HEK293T (cell line): ENCODE data around the gene S100Z.

ENCODE experiments used
- CTCF ChIA-PET: fragments of 350-600 bp; formaldehyde crosslinking; extraction: SDS; loops from one replicate; lab custom pipeline; 2021; ENCODE audit warnings: antibody characterized with exemption, inconsistent platforms; lab: Yijun Ruan, JAX
- POLR2A ChIA-PET: fragments of 350-600 bp; formaldehyde crosslinking; extraction: SDS; loops from one replicate; lab custom pipeline; 2020; ENCODE audit warnings: antibody characterized with exemption, inconsistent platforms; lab: Yijun Ruan, JAX
- DNase-seq: peaks from one replicate; pipeline ENCODE4 v3.0.0; 2012; ENCODE audit warnings: mixed read lengths; ENCODE audit errors: extremely low spot score
- ARNT ChIP-seq: fragments of 450-650 bp; IDR thresholded peaks from 2 replicates; pipeline ENCODE4 v1.6.1; 2017; ENCODE audit warnings: mild to moderate bottlenecking
- BHLHE40 ChIP-seq: fragments of 450-650 bp; IDR thresholded peaks from 2 replicates; pipeline ENCODE4 v1.6.1; 2016; ENCODE audit warnings: mild to moderate bottlenecking, moderate library complexity, borderline replicate concordance
- CTBP1 ChIP-seq: fragments of 450-650 bp; IDR thresholded peaks from 2 replicates; pipeline ENCODE4 v1.6.1; 2016; ENCODE audit warnings: borderline replicate concordance
- ELF4 ChIP-seq: fragments of 450-650 bp; IDR thresholded peaks from 2 replicates; pipeline ENCODE4 v1.6.1; 2017; ENCODE audit warnings: antibody characterized with exemption
- FOXA1 ChIP-seq: fragments of 450-650 bp; IDR thresholded peaks from 2 replicates; pipeline ENCODE4 v1.6.1; 2016; ENCODE audit warnings: mild to moderate bottlenecking
- FOXK2 ChIP-seq: fragments of 450-650 bp; IDR thresholded peaks from 2 replicates; pipeline ENCODE4 v1.6.1; 2016; ENCODE audit warnings: mild to moderate bottlenecking
- FOXM1 ChIP-seq: fragments of 450-650 bp; IDR thresholded peaks from 2 replicates; pipeline ENCODE4 v1.6.1; 2017; ENCODE audit warnings: mild to moderate bottlenecking, borderline replicate concordance
- HDGF ChIP-seq: fragments of 450-650 bp; IDR thresholded peaks from 2 replicates; pipeline ENCODE4 v1.6.1; 2017; ENCODE audit warnings: antibody characterized with exemption, borderline replicate concordance
- L3MBTL2 ChIP-seq: fragments of 450-650 bp; conservative IDR thresholded peaks from 2 replicates; pipeline ENCODE4 v1.6.1; 2016; ENCODE audit warnings: mild to moderate bottlenecking
- LEF1 ChIP-seq: fragments of 450-650 bp; IDR thresholded peaks from 2 replicates; pipeline ENCODE4 v1.6.1; 2017; ENCODE audit warnings: mild to moderate bottlenecking, borderline replicate concordance
- NFRKB ChIP-seq: fragments of 450-650 bp; IDR thresholded peaks from 2 replicates; pipeline ENCODE4 v1.6.1; 2016; ENCODE audit warnings: mild to moderate bottlenecking, moderate library complexity
- SP1 ChIP-seq: fragments of 450-650 bp; IDR thresholded peaks from 2 replicates; pipeline ENCODE4 v1.6.1; 2017
- SUZ12 ChIP-seq: fragments of 450-650 bp; IDR thresholded peaks from 2 replicates; pipeline ENCODE4 v1.6.1; 2016; ENCODE audit warnings: mild to moderate bottlenecking
- TARDBP ChIP-seq: fragments of 450-650 bp; IDR thresholded peaks from 2 replicates; pipeline ENCODE4 v1.6.1; 2016
- ZNF384 ChIP-seq: fragments of 450-650 bp; IDR thresholded peaks from 2 replicates; pipeline ENCODE4 v1.6.1; 2016
- TF ChIP-seq, protein P1 (sequence below): fragments of 450-650 bp; IDR thresholded peaks from 2 replicates; pipeline ENCODE4 v1.6.1; 2016

Gene S100Z

DNA sequence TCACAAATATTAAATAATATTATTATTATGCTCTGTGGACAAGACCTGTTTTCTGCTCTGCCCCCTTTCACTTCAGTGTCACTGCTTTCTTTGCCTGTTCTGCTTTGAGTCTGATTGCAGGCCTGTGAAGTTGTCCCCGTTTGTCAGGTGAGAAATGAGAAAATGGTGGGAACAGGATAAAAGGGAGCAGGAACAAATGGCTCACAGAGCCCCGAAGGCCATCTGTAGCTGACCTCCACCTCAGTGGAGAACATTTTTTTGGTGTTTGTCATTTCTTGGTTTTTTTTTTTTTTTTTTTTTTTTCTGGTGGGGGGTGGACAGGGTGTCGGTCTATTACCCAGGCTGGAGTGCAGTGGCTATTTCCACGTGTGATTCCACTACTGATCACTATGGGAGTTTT is 13.2 kb upstream of the S100Z start:
- POLR2A ChIA-PET = no interaction called here
- TF ChIP-seq HDGF (no peak), LEF1 (no peak), SUZ12 (no peak), ZNF384 (0 out of 2 replicates have a peak, but pooled peaks have one; percentile 36)
- CTCF ChIA-PET = no interaction called here
- no peak for DNase-seq

DNA sequence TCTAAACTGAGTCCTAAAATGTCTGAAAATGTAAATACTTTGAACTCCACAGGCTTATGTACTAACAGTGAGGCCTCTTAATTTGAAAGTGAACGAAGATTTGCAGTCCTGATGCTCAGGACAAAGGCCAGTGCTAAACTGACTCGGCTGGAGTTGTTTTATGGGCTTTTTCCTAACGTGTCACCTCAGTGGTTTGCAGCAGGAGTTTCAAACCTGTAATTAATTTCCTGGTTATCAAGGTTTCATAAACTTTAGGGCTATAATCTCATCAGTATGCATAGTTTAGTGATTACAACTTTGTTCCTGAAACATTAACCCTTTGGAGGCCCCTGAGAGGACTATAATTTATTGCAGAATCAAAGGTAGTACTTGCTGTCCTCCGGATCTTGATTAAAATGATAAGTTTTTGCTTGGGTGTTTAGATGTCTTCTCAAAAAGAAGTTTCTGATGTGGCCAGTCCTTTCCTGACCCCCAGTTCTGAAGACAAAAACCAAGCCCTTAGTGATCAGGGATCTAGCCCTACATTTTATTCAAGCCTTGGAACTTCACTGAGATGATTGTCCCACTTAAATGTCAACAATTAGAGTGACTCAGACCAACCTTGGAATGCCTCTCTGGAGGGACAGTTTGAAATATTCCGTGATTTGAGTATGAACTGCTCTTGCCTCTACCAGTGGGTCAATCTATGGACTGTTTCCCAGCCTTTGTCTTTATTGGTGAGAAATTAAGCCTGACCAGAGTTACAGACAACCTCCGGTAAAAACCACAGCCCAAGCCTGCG is 11.1 kb upstream of the S100Z start:
- ChIA-PET POLR2A (no interaction called here), CTCF (no interaction called here)
- DNase-seq = no peak

DNA sequence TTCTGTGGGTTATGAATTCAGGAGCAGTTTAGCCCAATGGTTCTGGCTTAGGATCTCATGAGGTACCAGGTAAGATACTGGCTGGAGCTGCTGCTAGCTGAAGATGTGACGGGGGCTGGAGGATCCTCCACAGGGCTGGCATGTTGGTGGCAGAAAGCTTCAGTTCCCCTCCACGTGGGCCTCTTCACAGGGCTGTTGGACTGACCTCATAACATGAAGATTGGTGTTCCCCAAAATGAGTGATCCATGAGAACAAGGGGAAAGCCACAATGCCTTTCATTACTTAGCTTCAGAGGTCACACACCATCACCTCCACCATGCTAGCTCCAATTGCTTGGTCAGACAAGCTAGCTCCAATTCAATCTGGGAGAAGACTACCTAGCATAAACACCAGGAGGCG is 8.5 kb upstream of the S100Z start:
- no peak for DNase-seq
- POLR2A ChIA-PET = interaction anchor here (1.4 kb wide), 1 partner anchor 22 kb away, joined by 3 read pairs; no protein-coding TSS in a partner anchor
- CTCF ChIA-PET = no interaction called here
- TF ChIP-seq BHLHE40 (no peak), ARNT (no peak), SUZ12 (no peak), FOXK2 (no peak), TARDBP (no peak), CTBP1 (no peak), NFRKB (no peak), ELF4 (no peak), LEF1 (no peak), HDGF (no peak), FOXA1 (no peak), ZNF384 (no peak), FOXM1 (no peak), L3MBTL2 (no peak)
- TF ChIP-seq, protein P1, sequence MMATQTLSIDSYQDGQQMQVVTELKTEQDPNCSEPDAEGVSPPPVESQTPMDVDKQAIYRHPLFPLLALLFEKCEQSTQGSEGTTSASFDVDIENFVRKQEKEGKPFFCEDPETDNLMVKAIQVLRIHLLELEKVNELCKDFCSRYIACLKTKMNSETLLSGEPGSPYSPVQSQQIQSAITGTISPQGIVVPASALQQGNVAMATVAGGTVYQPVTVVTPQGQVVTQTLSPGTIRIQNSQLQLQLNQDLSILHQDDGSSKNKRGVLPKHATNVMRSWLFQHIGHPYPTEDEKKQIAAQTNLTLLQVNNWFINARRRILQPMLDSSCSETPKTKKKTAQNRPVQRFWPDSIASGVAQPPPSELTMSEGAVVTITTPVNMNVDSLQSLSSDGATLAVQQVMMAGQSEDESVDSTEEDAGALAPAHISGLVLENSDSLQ = no peak

More for the DNA sequence above, 11.1 kb upstream of the S100Z start:
- TF ChIP-seq FOXM1 (no peak), ARNT (no peak), FOXA1 (no peak), HDGF (no peak), ZNF384 (no peak), SP1 (no peak), SUZ12 (no peak), CTBP1 (no peak), L3MBTL2 (no peak), TARDBP (no peak), FOXK2 (no peak), LEF1 (no peak)

DNA sequence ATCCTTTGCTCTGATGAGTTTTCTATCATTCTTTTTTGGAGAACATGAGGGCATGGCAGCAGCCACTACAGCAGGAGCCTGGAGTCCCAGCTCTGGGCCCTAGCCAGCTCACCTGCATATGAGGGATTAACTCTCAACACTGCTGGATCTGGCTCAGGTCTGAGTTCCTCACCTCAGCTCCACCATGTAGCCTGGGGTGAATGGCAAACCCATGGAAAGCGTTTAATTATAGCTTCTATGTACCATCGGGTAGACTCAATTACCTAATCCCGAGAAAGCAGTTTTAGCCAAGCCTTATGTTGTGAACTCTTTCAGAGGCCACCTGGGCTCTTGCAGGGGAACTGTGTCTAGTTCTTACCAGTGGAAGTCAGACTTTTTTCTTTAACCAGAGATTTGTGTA is 3.9 kb upstream of the S100Z start:
- CTCF ChIA-PET = no interaction called here
- POLR2A ChIA-PET = interaction anchor here (0.7 kb wide), 1 partner anchor 17 kb away, joined by 3 read pairs; no protein-coding TSS in a partner anchor
- no peak for DNase-seq
- TF ChIP-seq LEF1 = no peak
- TF ChIP-seq NFRKB = no peak
- no peak for TF ChIP-seq SUZ12
- no peak for TF ChIP-seq FOXK2
- no peak for TF ChIP-seq ARNT
- no peak for TF ChIP-seq L3MBTL2
- TF ChIP-seq ELF4 = no peak
- no peak for TF ChIP-seq ZNF384
- no peak for TF ChIP-seq FOXM1

DNA sequence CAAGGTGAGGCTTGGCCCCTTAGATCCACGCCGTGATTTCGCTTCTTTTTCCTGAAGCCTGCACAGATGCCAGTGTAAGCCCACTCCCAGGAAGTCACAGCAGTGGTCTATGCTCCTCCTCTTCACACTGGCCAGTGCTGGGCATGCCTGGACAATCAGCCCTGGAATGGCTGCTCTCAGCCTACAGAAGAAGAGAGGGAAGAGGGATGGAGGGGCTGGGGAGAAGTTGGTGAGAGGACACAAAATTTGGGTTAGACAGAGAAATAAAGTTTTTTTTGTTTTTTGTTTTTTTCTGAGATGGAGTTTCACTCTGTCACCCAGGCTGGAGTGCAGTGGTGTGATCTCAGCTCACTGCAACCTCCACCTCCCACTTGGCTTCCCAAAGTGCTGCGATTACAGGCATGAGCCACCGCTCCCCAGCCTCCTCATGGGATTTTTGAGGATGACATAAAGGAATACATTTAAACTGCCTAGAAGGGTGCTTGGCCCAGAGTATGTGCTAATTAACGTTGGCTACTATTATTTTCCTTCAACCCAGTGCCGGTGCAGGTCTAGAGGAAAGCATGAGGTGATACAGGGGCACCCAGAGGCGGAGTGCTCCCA is 830 bp downstream of the S100Z start:
- DNase-seq = no peak
- ChIA-PET CTCF (no interaction called here), POLR2A (interaction anchor here (1.1 kb wide), 1 partner anchor 179 kb away, joined by 3 read pairs; the partner anchor contains the start of gene AGGF1)
- TF ChIP-seq SUZ12 (no peak), FOXK2 (no peak), BHLHE40 (no peak), ELF4 (no peak), ARNT (no peak), HDGF (no peak), FOXA1 (no peak), L3MBTL2 (no peak), CTBP1 (no peak), LEF1 (no peak), SP1 (no peak), TARDBP (no peak), FOXM1 (no peak), NFRKB (no peak)
- TF ChIP-seq, protein P1 = no peak

DNA sequence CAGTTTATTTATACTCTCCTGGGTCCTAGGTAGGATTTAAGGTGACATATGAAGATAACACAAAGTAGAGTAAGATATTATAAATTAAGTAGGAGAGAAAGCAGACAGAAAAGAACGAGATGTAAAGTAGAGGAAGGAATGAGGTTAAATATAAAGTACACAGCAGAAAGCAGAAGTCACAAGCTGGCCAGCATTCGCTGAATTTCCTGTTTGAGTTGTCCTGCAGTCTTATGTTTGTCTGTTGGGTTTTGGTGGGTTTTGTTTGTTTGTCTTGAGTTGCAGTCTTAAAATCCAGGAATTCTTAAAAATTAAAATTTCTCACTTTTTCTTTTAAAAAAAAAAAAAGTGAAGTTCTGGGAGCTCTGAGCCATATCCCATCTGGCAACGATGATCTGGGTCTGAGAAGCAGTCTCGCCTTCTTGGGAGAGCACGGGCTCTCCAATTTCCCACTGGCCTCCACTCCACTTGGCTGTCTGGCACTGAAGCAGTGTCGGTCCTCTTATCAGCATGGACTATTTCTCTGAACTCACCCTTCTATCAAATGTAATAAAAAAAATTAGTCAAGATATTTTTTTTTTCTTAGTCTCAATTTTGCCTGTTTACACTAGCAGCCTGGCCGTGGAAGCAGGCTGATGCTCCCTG is 2.0 kb downstream of the S100Z start:
- DNase-seq = no peak
- POLR2A ChIA-PET = no interaction called here
- CTCF ChIA-PET = no interaction called here
- no peak for TF ChIP-seq ELF4
- no peak for TF ChIP-seq SP1
- no peak for TF ChIP-seq ZNF384
- TF ChIP-seq FOXM1 = no peak
- TF ChIP-seq, protein P1 = no peak
- no peak for TF ChIP-seq FOXA1
- no peak for TF ChIP-seq TARDBP
